GM13976 (cell line): ENCODE results near the gene FOXA1.

Experiments
- DNase-seq: peaks from one replicate; pipeline ENCODE4 v3.0.0; 2012; ENCODE audit warnings: low spot score
- CTCF ChIP-seq: IDR thresholded peaks from 2 replicates; pipeline ENCODE4 v1.5.1; 2012; ENCODE audit warnings: borderline replicate concordance, mild to moderate bottlenecking; ENCODE audit not compliant: insufficient read depth; ENCODE audit errors: extremely low read depth, missing control alignments, control extremely low read depth
- in situ Hi-C: fragments of 300-500 bp; cut with MboI; formaldehyde crosslinking; loops from one replicate; pipeline ENCODE4 v1.12.0; 2022; ENCODE audit warnings: low sequenced_read_pairs, mixed read lengths, inconsistent platforms; ENCODE audit not compliant: unreplicated experiment

FOXA1 gene

DNA sequence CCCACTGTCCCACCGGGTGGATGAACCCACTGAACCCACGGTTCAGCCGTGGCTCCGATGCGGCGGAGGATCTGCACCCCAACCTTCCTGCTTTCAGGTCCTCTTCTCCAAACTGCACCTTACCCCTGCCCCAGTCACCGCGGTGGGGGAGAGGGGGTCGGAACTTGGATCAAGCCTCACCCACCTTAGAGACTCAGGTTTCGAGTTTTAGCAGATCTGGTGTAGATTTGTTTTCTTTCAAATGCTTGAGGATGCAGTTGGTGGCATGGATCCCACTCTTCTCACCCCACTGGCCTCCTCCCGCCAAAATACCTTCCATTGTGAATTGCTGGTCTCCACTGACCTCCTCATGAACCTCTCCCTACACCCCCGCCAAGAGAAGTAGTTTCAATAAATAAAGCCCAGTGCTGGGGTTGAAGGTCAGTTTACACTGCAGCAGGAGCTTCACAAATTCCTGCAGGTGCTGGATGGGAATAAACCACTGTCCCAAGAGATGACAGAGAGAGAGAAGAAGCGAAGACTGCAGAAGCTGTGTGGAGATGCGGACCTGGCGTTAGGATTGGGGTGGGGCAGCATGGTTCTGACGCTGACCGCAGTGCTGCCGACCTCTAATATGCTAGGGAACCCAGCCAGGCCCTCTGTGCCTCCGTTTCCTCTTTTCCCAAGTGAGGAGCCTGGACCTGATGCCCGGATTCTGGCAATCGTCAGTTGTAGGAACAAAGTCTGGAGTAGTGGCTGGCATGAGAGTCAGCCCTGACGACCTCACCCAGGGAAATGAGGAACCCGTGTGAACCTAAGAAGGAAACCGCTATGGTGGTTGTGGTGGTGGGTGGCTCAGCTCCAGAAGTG is 7.8 kb upstream of the FOXA1 start:
- in situ Hi-C loops, result no loop called here
- no peak for TF ChIP-seq CTCF
- DNase-seq, result no peak

- no peak for TF ChIP-seq CTCF
- in situ Hi-C loops, result no loop called here
- no peak for DNase-seq
Observed at GRCh38 chr14:37601865-37602264, 6.8 kb upstream of the FOXA1 start.

- no peak for TF ChIP-seq CTCF
- in situ Hi-C loops, result no loop called here
- no peak for DNase-seq
Observed at GRCh38 chr14:37600880-37601741, 6.1 kb upstream of the FOXA1 start.

DNA sequence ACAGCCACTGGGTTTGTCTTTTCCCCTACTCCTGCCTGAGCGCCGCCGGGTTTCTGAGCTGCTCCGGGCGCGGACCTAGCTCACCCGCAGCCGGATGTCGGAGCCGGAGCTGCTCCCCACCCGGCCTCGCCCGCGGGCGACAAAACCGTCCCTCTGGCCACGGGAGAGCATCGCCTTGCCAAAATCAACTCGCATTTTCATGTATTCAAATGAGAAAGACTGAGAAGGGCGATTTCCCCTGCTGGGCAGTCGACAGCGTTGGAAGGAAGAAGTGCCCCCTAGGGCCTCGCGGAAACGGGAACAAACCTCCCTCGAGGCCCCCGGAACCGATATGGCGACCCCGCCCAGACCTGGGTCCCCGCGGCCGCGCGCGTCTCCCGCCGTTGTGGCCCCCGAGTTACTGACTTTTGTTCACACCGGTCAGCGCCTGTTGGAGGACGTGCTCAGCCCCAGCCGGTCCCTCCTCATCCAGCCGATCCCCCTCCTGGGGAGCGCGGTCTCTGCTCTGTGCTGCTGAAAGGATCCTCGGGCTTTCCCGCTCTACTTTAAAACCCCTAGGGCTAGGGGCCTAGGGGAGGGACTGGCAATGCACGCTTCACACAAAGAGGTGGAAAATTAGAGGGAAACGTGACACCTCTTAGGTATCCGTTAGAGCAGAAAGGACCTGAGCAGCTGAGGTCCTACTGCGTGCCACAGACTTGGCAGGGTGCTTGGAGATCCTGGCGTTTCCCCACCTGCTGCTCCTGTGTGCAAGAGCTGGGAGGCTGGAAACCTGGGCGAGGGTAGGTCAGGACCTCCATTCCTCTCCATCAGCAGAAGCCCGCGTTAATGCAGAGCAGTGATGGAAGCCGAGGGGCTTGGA is 4.7 kb upstream of the FOXA1 start:
- DNase-seq, result no peak
- in situ Hi-C loops, result no loop called here
- no peak for TF ChIP-seq CTCF

DNA sequence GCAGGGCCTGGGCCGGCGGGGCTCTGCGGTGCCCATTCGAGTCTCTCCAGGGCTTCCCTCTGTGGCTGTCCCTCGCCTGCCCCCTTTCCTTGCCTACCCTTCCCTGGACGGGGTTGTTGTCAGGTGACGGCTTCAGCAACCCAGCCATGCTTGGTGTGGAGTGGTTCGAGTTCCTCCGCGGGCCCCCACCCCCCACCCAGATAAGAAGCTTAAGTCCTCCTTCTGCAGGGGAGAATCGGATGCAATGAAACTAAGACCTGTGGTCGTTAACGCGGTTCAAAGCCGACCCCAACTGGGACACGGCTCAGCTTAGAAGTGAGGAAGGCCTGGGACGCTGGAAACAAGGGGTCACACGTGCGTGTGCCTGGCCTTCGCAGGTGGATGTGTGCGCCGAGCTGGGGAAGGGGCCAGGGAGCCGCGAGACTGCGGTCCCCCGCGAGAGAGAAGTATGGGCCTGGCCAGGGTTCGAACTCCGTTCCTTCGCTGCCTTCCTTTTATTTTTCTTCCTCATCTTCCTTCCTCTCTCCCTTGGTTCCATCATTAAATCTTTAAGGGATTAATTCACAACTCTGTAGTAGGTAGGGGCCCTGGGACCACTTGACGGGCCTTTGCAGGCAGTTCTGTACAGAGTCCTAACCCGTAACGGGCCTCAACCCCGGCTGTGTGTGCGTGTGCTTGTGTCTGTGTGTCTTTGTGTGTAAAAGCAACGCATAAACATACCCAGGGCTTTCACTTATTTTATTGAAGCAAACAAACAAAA is 3.9 kb upstream of the FOXA1 start:
- no peak for TF ChIP-seq CTCF
- no peak for DNase-seq
- in situ Hi-C loops, result no loop called here
